Neural cell (in vitro differentiated cells): Measurements from ENCODE around the gene HMX1. TPM values are rescaled to one million over a fixed set of nuclear protein-coding genes. Genes with fewer than 3 reads are reported as not detected.

Experiments
- H2AFZ ChIP-seq: fragments of 200-600, 300-800 bp; sonication (generic), shearing (Covaris generic); 2 replicates; pipeline ENCODE4 v1.6.0; 2014; ENCODE audit warnings: low read depth, mild to moderate bottlenecking, antibody characterized with exemption, low read length, moderate library complexity
- H3F3A ChIP-seq: fragments of 200-600 bp; shearing (Covaris generic); 2 replicates; pipeline ENCODE4 v1.6.1; 2016; ENCODE audit warnings: mild to moderate bottlenecking, moderate library complexity, mixed read lengths, antibody characterized with exemption, low read length; ENCODE audit not compliant: insufficient read depth, poor library complexity, severe bottlenecking
- H3K27ac ChIP-seq: fragments of 200-600, 300-800 bp; sonication (generic), shearing (Covaris generic); 2 replicates; pipeline ENCODE4 v1.5.1; 2014; ENCODE audit warnings: mild to moderate bottlenecking, low read length, moderate library complexity
- H3K27me3 ChIP-seq: fragments of 300-800, 200-600 bp; sonication (generic), shearing (Covaris generic); 2 replicates; pipeline ENCODE4 v1.6.0; 2014; ENCODE audit warnings: mild to moderate bottlenecking, low read depth, low read length, moderate library complexity; ENCODE audit not compliant: insufficient read depth
- H3K36me3 ChIP-seq: fragments of 300-800, 200-600 bp; sonication (generic), shearing (Covaris generic); 2 replicates; pipeline ENCODE4 v1.5.1; 2014; ENCODE audit warnings: mild to moderate bottlenecking, antibody characterized with exemption, low read length, moderate library complexity; ENCODE audit not compliant: insufficient read depth
- H3K4me2 ChIP-seq: fragments of 300-800, 200-600 bp; sonication (generic), shearing (Covaris generic); 2 replicates; pipeline ENCODE4 v1.6.0; 2014; ENCODE audit warnings: mild to moderate bottlenecking, low read length
- H3K4me3 ChIP-seq: fragments of 300-800, 200-600 bp; sonication (generic), shearing (Covaris generic); 2 replicates; pipeline ENCODE4 v1.5.1; 2014; ENCODE audit warnings: mild to moderate bottlenecking, low read length, moderate library complexity
- H3K79me2 ChIP-seq: fragments of 200-600 bp; shearing (Covaris generic); replicated peaks from 2 replicates; pipeline ENCODE4 v1.6.0; 2014; ENCODE audit warnings: mild to moderate bottlenecking, low read length, moderate library complexity; ENCODE audit not compliant: insufficient read depth
- H3K9ac ChIP-seq: fragments of 300-800, 200-600 bp; sonication (generic), shearing (Covaris generic); 2 replicates; pipeline ENCODE4 v1.6.1; 2016; ENCODE audit warnings: mild to moderate bottlenecking, low read length, mixed read lengths
- H3K9me2 ChIP-seq: fragments of 200-600 bp; shearing (Covaris generic); 2 replicates; pipeline ENCODE4 v1.6.1; 2016; ENCODE audit warnings: mild to moderate bottlenecking, low read length, mixed read lengths; ENCODE audit not compliant: insufficient read depth
- H3K9me3 ChIP-seq: fragments of 200-600, 300-800 bp; sonication (generic), shearing (Covaris generic); 2 replicates; pipeline ENCODE4 v1.6.1; 2016; ENCODE audit warnings: mild to moderate bottlenecking, mixed run types, low read length, moderate library complexity, mixed read lengths
- H4K20me1 ChIP-seq: fragments of 200-600 bp; shearing (Covaris generic); 2 replicates; pipeline ENCODE4 v1.6.1; 2016; ENCODE audit warnings: mild to moderate bottlenecking, mixed run types; ENCODE audit not compliant: insufficient read depth
- EP300 ChIP-seq: fragments of 450-650 bp; conservative IDR thresholded peaks from 2 replicates; pipeline ENCODE4 v1.6.1; 2014; ENCODE audit warnings: antibody characterized with exemption, mild to moderate bottlenecking, moderate library complexity; ENCODE audit not compliant: poor library complexity, severe bottlenecking
- EZH2 ChIP-seq: fragments of 200-600, 300-800 bp; shearing (Covaris generic), sonication (generic); IDR thresholded peaks from 2 replicates; pipeline ENCODE4 v1.6.1; 2014; ENCODE audit warnings: antibody characterized with exemption, low read length, borderline replicate concordance, mild to moderate bottlenecking; ENCODE audit not compliant: insufficient read depth, poor library complexity, severe bottlenecking
- MXI1 ChIP-seq: fragments of 450-650 bp; conservative IDR thresholded peaks from 2 replicates; pipeline ENCODE4 v1.6.1; 2014; ENCODE audit warnings: antibody characterized with exemption, mild to moderate bottlenecking; ENCODE audit not compliant: poor library complexity, severe bottlenecking
- POLR2AphosphoS5 ChIP-seq: IDR thresholded peaks from 2 replicates; pipeline ENCODE4 v1.6.1; 2012
- RAD21 ChIP-seq: fragments of 450-650 bp; conservative IDR thresholded peaks from 2 replicates; pipeline ENCODE4 v1.6.1; 2014; ENCODE audit warnings: antibody characterized with exemption, mild to moderate bottlenecking, moderate library complexity
- SMC3 ChIP-seq: fragments of 450-650 bp; conservative IDR thresholded peaks from 2 replicates; pipeline ENCODE4 v1.6.1; 2014; ENCODE audit warnings: antibody characterized with exemption, mild to moderate bottlenecking, moderate library complexity; ENCODE audit not compliant: poor library complexity
- TAF1 ChIP-seq: IDR thresholded peaks from 2 replicates; pipeline ENCODE4 v1.6.1; 2012; ENCODE audit warnings: low read depth
- polyA plus RNA-seq: library from polyadenylated mRNA; depleted of rRNA; stranded (reverse); fragments of >200 nt; gene quantifications from 2 replicates; pipeline ENCODE4 v1.2.3, GENCODE V29; 2014
- TF ChIP-seq, protein P1 (sequence below): IDR thresholded peaks from 2 replicates; pipeline ENCODE4 v1.6.1; 2012; ENCODE audit warnings: borderline replicate concordance
- TF ChIP-seq, protein P2 (sequence below): fragments of 450-650 bp; IDR thresholded peaks from 2 replicates; pipeline ENCODE4 v1.5.1; 2014; ENCODE audit warnings: antibody characterized with exemption, mild to moderate bottlenecking, moderate library complexity; ENCODE audit not compliant: poor library complexity, severe bottlenecking

HMX1 gene
- polyA plus RNA-seq, 1 donor from 2014 or later = 0.89 TPM

DNA sequence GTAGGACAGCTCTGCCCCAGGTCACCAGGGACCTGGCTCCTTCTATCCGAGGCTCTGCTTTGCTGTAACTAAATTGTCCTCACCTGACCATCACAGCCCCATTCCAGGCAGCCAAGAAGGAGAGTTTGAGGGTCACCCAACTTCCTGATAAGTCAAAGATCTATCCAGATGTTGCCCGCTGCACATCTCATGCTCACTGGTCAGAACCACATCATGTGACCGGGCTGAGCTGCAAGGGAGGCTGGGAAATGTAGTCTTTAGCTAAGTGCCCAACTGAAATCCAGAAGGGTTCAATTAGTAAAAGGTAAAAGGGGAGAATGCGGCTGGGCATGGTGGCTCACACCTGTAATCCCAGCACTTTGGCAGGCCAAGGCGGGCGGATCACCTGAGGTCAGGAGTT is 18.4 kb downstream of the HMX1 start:
- H3K27me3 ChIP-seq = peaks cover 51% of the 10 kb centered on the region
- H3K79me2 ChIP-seq = no peaks in the 10 kb centered on the region
- no peaks in the 10 kb centered on the region for H4K20me1 ChIP-seq

DNA sequence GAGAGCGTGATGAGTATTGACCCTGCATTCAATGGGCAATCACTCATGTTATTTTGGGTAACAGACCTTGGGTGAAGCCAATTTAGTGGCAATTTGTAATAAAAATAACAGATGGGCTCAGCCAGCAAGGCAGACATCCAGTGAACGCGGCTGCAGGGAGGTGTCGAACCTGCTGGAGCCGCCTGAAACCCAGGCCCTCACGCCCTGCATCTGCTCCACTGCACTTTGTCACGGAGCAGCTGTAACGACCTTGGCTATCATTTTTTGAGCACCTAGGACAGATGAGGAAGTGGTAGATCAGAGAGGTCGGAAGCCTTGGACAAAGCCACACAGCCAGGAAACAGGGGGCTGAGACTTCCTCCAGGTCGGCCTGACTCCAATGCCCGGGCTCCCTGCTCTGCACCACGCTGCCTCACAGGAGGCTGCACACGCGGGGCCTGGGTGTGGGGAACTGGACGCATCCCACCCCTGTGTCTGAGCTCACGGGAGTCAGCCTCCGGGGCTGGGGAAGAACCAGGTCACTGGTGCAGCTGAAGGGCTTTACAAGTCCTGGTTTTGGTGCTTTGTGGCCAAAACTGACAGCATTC is 19.4 kb downstream of the HMX1 start:
- H3K27ac ChIP-seq = no peak overlapping the region
- no peak overlapping the region for H3K4me2 ChIP-seq
- no peak for TF ChIP-seq SMC3
- TF ChIP-seq POLR2AphosphoS5 = no peak
- TF ChIP-seq EP300 = no peak
- H3F3A ChIP-seq = no peaks in the 10 kb centered on the region
- H2AFZ ChIP-seq = no peak overlapping the region
- no peaks in the 10 kb centered on the region for H3K9me3 ChIP-seq
- H3K27me3 ChIP-seq = peaks cover 40% of the 10 kb centered on the region
- H4K20me1 ChIP-seq = no peaks in the 10 kb centered on the region
- H3K9me2 ChIP-seq = no peaks in the 10 kb centered on the region
- H3K9ac ChIP-seq = no peak overlapping the region
- no peak overlapping the region for H3K4me3 ChIP-seq
- no peaks in the 10 kb centered on the region for H3K79me2 ChIP-seq
- no peaks in the 10 kb centered on the region for H3K36me3 ChIP-seq

More for the DNA sequence above, 18.4 kb downstream of the HMX1 start:
- Histone ChIP-seq H2AFZ (no peak overlapping the region), H3K36me3 (no peaks in the 10 kb centered on the region), H3K9ac (no peak overlapping the region), H3F3A (no peaks in the 10 kb centered on the region), H3K9me2 (no peaks in the 10 kb centered on the region), H3K27ac (no peak overlapping the region), H3K4me2 (no peak overlapping the region), H3K4me3 (no peak overlapping the region), H3K9me3 (no peaks in the 10 kb centered on the region)
- TF ChIP-seq, protein P1, sequence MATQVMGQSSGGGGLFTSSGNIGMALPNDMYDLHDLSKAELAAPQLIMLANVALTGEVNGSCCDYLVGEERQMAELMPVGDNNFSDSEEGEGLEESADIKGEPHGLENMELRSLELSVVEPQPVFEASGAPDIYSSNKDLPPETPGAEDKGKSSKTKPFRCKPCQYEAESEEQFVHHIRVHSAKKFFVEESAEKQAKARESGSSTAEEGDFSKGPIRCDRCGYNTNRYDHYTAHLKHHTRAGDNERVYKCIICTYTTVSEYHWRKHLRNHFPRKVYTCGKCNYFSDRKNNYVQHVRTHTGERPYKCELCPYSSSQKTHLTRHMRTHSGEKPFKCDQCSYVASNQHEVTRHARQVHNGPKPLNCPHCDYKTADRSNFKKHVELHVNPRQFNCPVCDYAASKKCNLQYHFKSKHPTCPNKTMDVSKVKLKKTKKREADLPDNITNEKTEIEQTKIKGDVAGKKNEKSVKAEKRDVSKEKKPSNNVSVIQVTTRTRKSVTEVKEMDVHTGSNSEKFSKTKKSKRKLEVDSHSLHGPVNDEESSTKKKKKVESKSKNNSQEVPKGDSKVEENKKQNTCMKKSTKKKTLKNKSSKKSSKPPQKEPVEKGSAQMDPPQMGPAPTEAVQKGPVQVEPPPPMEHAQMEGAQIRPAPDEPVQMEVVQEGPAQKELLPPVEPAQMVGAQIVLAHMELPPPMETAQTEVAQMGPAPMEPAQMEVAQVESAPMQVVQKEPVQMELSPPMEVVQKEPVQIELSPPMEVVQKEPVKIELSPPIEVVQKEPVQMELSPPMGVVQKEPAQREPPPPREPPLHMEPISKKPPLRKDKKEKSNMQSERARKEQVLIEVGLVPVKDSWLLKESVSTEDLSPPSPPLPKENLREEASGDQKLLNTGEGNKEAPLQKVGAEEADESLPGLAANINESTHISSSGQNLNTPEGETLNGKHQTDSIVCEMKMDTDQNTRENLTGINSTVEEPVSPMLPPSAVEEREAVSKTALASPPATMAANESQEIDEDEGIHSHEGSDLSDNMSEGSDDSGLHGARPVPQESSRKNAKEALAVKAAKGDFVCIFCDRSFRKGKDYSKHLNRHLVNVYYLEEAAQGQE = no peak
- TF ChIP-seq, protein P2, sequence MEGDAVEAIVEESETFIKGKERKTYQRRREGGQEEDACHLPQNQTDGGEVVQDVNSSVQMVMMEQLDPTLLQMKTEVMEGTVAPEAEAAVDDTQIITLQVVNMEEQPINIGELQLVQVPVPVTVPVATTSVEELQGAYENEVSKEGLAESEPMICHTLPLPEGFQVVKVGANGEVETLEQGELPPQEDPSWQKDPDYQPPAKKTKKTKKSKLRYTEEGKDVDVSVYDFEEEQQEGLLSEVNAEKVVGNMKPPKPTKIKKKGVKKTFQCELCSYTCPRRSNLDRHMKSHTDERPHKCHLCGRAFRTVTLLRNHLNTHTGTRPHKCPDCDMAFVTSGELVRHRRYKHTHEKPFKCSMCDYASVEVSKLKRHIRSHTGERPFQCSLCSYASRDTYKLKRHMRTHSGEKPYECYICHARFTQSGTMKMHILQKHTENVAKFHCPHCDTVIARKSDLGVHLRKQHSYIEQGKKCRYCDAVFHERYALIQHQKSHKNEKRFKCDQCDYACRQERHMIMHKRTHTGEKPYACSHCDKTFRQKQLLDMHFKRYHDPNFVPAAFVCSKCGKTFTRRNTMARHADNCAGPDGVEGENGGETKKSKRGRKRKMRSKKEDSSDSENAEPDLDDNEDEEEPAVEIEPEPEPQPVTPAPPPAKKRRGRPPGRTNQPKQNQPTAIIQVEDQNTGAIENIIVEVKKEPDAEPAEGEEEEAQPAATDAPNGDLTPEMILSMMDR = no peak
- TF ChIP-seq EP300 = no peak

DNA sequence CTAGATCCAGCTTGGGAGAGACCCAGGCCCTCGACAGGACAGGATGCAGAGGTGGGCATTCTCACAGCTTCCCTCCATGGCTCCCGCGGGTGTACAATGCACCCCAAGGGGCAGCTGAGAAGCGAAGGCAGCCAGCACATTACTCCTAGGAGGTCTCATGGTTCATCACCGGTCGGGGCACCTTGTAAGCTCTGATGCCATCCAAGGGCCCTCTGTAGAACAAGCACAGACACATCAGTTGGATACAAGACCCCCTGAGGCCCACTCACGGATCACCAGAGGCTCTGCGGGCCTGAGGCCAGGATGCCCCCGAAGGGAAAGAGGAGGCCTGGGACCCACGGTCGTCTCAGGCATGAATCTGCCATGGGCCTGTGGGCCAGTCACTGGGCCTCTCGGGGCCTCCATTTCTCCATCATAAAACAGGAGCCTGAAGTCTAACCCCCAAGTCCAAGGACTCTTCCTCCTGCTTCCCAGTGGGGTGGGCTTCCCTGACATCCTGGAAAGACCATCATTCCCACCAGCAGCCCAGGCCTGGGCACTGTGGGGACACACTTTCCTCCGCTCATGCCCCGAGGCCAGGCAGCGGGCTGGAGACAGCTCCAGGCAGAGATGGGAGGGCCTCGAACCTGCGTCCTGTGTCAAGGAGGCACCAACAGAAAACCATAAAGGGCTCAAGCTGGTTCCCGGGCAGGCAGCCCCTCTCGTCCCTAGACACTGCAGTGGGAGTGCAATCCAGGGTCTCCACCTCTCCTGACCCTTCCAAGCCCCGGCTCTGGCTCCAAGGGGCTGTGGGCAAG is 20.1 kb downstream of the HMX1 start:
- no peaks in the 10 kb centered on the region for H3K36me3 ChIP-seq
- H3K9ac ChIP-seq = no peak overlapping the region
- no peak overlapping the region for H3K4me2 ChIP-seq
- H3K4me3 ChIP-seq = no peak overlapping the region
- H3F3A ChIP-seq = no peaks in the 10 kb centered on the region
- no peak overlapping the region for H3K27ac ChIP-seq
- H3K27me3 ChIP-seq = peaks cover 34% of the 10 kb centered on the region
- H4K20me1 ChIP-seq = no peaks in the 10 kb centered on the region
- no peaks in the 10 kb centered on the region for H3K9me2 ChIP-seq
- no peak overlapping the region for H2AFZ ChIP-seq
- TF ChIP-seq EP300 (no peak), RAD21 (no peak), SMC3 (no peak), MXI1 (no peak), POLR2AphosphoS5 (no peak), TAF1 (no peak), EZH2 (no peak)
- TF ChIP-seq, protein P2 = no peak
- TF ChIP-seq, protein P1 = no peak
- no peaks in the 10 kb centered on the region for H3K9me3 ChIP-seq
- no peaks in the 10 kb centered on the region for H3K79me2 ChIP-seq
